ENCODE measurements around the gene TRAF7. TPM values are rescaled to one million over a fixed set of nuclear protein-coding genes. Genes with fewer than 3 reads are reported as not detected.
"Not testable (repeated sequence)": the region's sequence is repeated elsewhere in the genome, so short reads cannot be mapped to it uniquely, and the experiment has no call there.

Gene TRAF7
- total RNA-seq, 2 experiments from 2014 or later, result 70.7 to 93.7 TPM

DNA sequence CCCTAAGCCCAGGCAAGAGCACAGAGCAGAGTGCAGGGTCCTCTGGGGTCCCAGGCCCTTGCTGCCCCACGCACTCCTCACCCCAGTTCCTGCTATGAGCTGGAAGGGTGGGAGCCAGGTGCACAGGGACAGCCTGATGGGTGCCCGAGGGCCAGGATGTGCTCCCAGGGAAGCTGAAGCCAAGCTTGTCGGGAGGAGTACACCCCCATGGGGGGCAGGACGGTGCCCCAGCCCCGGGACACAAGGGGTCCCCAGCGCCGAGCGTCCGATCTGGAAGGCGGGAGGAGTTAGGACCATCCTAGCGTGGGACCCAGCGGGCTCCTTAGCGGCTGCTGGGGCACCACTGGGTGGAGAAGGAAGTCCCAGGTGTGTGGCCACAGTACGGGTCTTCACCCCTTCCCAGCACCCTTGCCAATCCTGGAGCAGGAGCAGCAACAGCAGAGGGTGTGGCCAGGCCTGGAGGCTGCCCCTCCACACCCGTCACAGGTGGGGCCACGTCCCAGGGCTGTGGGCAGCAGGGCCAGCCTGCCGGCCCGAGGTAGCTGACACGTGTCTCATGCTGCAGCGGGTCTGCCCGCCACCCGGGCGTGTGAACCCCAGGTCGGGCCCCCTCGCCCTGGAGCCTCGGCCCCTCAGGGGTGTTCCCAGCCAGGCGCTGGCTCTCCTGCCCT lies 31.7 kb upstream of the TRAF7 start:
- CTCF ChIA-PET, result not testable (repeated sequence)

DNA sequence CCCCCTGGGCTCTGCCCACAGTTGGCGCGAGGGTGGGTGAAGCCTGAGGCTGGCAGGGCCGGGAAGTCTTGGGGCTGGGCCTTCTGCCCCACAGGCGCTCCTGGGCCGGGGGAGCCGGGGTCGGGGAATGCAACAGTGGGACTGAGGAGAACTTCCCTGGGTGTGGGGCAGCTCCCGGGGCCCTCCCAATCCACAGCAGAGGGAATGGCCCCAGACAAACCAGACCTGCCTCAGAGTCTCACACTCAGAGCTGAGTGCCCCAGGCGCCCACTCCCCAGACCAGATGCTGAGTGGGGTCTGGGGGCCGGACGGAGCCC lies 31.2 kb upstream of the TRAF7 start:
- H3K4me3 Mint-ChIP-seq; H3K27ac Mint-ChIP-seq; H3K36me3 Mint-ChIP-seq (ENCODE audit: low read depth); DNase-seq; CTCF ChIA-PET; intact Hi-C loops (cut with DNase I, micrococcal nuclease); ATAC-seq; H3K27me3 Mint-ChIP-seq; H3K9me3 Mint-ChIP-seq (ENCODE audit: low read depth); POLR2A ChIA-PET: not testable (repeated sequence)
- H3K4me1 Mint-ChIP-seq, result peaks cover 19% of the 10 kb centered on the region

More for the DNA sequence above, 31.7 kb upstream of the TRAF7 start:
- H3K4me3 Mint-ChIP-seq; intact Hi-C loops (cut with DNase I, micrococcal nuclease); POLR2A ChIA-PET; H3K27ac Mint-ChIP-seq; DNase-seq; H3K36me3 Mint-ChIP-seq (ENCODE audit: low read depth); H3K9me3 Mint-ChIP-seq (ENCODE audit: low read depth); ATAC-seq; H3K27me3 Mint-ChIP-seq: not testable (repeated sequence)
- H3K4me1 Mint-ChIP-seq, result peaks cover 19% of the 10 kb centered on the region

DNA sequence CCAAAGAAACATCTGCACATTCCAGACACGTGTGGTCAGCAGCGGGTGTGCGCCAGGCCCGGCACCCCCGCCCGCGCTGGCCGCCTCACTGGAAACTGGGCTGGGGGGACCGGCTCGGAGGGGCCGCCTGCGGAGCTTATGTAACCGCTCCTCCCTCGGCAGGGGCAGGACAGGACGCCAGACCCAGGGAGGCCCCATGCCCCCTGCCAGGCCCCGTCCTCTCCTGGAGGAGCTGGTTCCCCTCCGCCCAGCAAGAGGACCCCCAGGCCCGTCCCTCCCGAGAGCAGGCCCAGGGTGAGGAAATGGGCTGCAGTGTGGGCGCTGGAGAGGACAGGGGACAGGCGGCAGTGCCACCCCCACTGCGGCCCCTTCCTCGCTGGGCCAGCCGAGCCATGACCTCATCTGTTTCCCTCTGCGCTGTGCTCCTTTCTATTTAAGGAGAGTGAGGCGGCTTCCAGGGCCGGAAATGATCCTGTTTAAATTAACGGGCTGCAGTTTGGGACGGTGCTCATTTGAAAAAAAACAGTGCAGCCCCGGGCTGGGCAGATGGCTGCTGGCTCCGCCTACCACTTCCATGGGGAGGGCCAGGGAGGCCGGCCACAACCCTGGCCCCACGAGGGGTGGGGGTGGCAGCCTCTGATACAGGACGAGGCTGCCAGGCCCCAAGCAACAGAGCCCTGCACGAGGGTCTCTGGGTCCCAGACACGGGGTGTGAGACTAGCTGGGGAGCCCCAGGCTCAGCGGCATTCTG lies 30.7 kb upstream of the TRAF7 start:
- H3K27me3 Mint-ChIP-seq; intact Hi-C loops (cut with DNase I, micrococcal nuclease); H3K9me3 Mint-ChIP-seq (ENCODE audit: low read depth); CTCF ChIA-PET; DNase-seq; H3K27ac Mint-ChIP-seq; H3K4me3 Mint-ChIP-seq; H3K36me3 Mint-ChIP-seq (ENCODE audit: low read depth); ATAC-seq; POLR2A ChIA-PET: not testable (repeated sequence)
- H3K4me1 Mint-ChIP-seq, result peaks cover 19% of the 10 kb centered on the region

DNA sequence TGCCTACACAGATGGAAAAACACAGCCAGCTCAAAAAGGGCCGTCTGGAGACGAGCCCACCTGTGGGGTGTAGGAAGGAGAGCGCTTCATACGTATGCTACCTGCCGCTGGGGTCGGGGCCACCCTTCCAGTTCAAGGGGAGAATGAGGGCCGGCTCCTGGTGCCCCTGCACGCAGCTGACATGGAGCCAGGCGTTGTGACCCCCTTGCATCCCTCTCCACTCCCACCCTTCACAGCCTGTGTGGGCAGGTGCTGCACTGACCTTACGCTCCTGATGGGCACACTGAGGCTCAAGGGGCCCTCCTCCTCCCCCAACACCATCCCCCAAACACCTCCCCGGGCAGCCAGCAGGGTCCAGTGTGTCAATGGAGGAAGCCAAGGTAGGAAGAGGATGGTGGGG lies 30.0 kb upstream of the TRAF7 start:
- DNase-seq; H3K9me3 Mint-ChIP-seq (ENCODE audit: low read depth); H3K4me3 Mint-ChIP-seq; H3K27ac Mint-ChIP-seq; intact Hi-C loops (cut with DNase I, micrococcal nuclease); ATAC-seq; POLR2A ChIA-PET; H3K27me3 Mint-ChIP-seq; H3K36me3 Mint-ChIP-seq (ENCODE audit: low read depth); CTCF ChIA-PET: not testable (repeated sequence)
- peaks cover 19% of the 10 kb centered on the region for H3K4me1 Mint-ChIP-seq

DNA sequence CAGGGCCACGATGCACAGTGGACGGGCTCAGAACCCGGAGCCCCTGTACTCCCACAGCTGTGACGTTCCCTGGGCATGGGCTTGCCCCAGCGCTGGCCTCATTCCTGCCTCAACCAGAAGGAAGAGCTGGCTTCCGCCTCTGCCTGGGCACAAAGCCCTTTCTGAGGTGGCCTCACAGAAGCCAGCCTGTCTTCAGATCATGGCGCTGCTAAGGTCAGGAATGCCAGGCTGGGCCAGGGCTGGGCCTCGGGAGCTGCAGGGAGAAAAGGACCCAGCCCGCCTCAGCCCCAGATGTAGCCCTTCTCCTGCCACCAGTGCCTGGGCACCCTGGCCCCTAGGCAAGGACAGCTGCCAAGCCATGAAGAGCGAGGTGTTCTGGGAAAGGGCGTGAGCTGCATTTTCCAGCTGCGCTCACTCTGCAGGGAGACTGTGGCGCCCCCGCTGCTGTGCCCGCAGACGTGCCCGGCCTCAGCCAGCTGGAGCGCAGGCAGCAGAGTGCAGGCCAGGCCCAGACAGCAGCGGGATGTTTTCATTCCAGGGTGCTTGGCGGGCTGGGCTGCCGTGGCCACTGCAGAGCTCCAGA lies 29.3 kb upstream of the TRAF7 start:
- CTCF ChIA-PET; H3K27ac Mint-ChIP-seq; intact Hi-C loops (cut with DNase I, micrococcal nuclease); H3K36me3 Mint-ChIP-seq (ENCODE audit: low read depth); POLR2A ChIA-PET; H3K4me3 Mint-ChIP-seq; H3K27me3 Mint-ChIP-seq; ATAC-seq; DNase-seq; H3K9me3 Mint-ChIP-seq (ENCODE audit: low read depth): not testable (repeated sequence)
- H3K4me1 Mint-ChIP-seq, result peaks cover 19% of the 10 kb centered on the region

DNA sequence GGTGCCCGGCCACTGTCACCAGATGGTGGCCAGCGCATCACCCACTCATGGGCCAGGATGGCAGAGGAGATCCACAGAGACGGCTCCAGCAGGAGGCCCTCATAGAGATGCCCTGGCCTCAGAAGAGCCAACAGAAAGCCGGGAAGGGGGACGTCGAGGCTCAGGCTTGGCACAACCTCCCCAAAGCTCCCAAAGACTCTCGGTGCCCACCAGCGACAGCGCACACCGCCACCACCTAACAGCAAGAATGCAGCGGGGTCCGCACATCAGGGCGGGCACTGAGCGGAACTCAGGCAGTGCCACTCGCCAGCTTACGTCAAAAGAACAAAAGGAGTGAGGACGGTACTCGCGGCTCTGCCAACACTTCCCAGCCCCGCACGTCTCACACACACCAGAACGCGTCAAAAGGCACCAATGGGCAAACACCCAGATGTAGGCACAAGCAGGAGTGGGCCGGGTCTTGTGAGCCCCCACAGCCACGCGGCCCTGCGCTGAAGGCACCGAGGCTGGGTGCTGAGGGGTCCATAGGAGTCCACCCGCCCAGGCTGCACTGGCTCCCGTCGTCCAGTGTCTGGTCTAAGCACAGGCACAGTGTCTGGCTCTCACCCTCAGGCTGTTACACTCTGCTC lies 28.5 kb upstream of the TRAF7 start:
- POLR2A ChIA-PET; H3K4me3 Mint-ChIP-seq; H3K36me3 Mint-ChIP-seq (ENCODE audit: low read depth); ATAC-seq; H3K9me3 Mint-ChIP-seq (ENCODE audit: low read depth); DNase-seq; H3K27me3 Mint-ChIP-seq; intact Hi-C loops (cut with DNase I, micrococcal nuclease); H3K27ac Mint-ChIP-seq: not testable (repeated sequence)
- H3K4me1 Mint-ChIP-seq, result peaks cover 19% of the 10 kb centered on the region
- CTCF ChIA-PET, result interaction anchor here (0.7 kb wide), 1 partner anchor 13 kb away, joined by 4 read pairs; no protein-coding TSS in a partner anchor

DNA sequence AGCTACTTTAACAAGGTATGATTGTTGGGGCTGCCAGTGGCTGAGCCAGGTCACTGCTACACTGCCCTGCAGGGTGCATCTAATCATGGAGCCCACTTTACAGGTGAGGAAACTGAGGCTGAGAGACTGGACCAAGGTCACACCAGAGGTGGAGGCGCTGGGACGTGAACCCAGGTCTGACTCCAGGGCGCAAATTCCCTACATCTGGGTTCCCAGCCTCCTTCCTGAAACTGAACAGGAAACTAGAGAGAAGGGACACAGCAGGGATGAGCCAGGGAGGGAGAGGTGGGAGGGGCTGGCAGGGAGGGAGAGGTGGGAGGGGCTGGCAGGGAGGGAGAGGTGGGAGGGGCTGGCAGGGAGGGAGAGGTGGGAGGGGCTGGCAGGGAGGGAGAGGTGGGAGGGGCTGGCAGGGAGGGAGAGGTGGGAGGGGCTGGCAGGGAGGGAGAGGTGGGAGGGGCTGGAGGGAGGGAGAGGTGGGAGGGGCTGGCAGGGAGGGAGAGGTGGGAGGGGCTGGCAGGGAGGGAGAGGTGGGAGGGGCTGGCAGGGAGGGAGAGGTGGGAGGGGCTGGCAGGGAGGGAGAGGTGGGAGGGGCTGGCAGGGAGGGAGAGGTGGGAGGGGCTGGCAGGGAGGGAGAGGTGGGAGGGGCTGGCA lies 27.8 kb upstream of the TRAF7 start:
- POLR2A ChIA-PET; CTCF ChIA-PET; H3K36me3 Mint-ChIP-seq (ENCODE audit: low read depth); H3K27ac Mint-ChIP-seq; ATAC-seq; H3K9me3 Mint-ChIP-seq (ENCODE audit: low read depth); intact Hi-C loops (cut with DNase I, micrococcal nuclease); H3K27me3 Mint-ChIP-seq; H3K4me3 Mint-ChIP-seq: not testable (repeated sequence)
- DNase-seq, result peak; percentile 32
- peaks cover 19% of the 10 kb centered on the region for H3K4me1 Mint-ChIP-seq

DNA sequence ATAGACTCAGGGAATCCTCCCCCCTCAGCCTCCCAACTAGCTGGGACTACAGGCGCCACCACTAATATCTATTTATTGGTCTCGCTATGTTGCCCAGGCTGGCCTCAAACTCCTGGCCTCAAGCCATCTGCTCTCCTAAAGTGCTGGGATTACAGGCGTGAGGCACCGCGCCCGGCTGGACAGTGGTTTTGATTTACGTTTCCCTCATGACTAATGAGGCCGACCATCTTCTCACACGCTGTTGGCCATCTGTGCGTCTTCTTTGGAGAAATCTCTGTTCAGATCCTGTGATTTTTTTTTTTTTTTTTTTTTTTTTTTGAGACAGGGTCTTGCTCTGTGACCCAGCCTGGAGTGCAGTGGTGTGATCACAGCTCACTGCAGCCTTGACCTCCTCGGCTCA lies 26.3 kb upstream of the TRAF7 start:
- H3K27me3 Mint-ChIP-seq; H3K36me3 Mint-ChIP-seq (ENCODE audit: low read depth); intact Hi-C loops (cut with DNase I, micrococcal nuclease); POLR2A ChIA-PET; DNase-seq; CTCF ChIA-PET; H3K9me3 Mint-ChIP-seq (ENCODE audit: low read depth); ATAC-seq; H3K27ac Mint-ChIP-seq: not testable (repeated sequence)
- peaks cover 19% of the 10 kb centered on the region for H3K4me1 Mint-ChIP-seq
- peak overlapping the region; percentile 65 for H3K4me3 Mint-ChIP-seq

DNA sequence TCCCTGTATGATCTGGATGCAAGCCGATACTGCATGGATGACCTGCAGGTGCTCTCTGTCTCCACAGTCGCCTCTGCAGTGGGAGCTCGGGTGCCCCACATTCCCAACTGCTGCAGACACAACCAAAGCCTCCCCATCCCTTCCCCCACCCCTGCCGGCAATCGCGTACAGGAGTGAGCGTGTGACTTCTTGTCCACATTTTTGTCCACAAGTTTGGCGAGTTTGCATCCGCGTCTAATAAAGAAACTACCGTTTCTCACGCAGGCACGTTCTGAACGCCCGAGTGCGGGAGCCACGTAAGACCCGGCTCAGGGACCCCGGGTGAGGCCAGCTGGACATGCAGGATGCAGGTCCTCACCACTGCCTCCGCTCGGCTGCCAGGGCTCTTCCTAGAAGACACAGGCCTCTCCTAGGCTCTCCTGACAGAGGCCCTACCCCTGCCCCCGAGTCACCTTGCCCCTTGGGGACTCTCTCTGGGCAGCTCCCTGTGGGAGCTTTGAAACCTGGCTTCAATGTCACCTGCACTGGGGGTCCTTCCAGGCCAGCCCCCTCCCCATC lies 25.6 kb upstream of the TRAF7 start:
- CTCF ChIA-PET, ATAC-seq, H3K4me3 Mint-ChIP-seq: not testable (repeated sequence)

DNA sequence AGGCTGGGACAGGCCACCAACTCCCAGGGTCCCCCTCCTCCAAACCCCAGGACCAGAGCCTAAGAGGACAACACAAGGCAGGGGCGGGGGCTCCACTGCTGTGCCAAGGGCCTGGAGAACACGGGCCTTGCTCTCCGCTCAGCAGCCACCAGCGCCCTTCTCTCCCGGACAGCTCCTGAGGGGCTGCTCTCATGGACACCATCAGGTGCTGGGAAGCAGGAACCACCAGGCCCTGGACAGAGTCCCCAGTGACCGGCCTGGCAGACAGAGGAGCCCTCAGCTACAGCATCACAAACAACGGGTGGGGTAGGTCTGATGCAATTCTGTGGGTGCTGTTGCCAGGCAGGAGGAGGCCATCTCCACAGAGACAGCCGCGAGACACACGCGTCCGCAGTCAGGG lies 21.8 kb upstream of the TRAF7 start:
- H3K27ac Mint-ChIP-seq; H3K9me3 Mint-ChIP-seq (ENCODE audit: low read depth); POLR2A ChIA-PET; H3K27me3 Mint-ChIP-seq; H3K36me3 Mint-ChIP-seq (ENCODE audit: low read depth); H3K4me3 Mint-ChIP-seq; DNase-seq; H3K4me1 Mint-ChIP-seq; CTCF ChIA-PET; intact Hi-C loops (cut with DNase I, micrococcal nuclease); ATAC-seq: not testable (repeated sequence)

More for the DNA sequence above, 25.6 kb upstream of the TRAF7 start:
- H3K27ac Mint-ChIP-seq; POLR2A ChIA-PET; H3K27me3 Mint-ChIP-seq; intact Hi-C loops (cut with DNase I, micrococcal nuclease); H3K9me3 Mint-ChIP-seq (ENCODE audit: low read depth); H3K36me3 Mint-ChIP-seq (ENCODE audit: low read depth); DNase-seq: not testable (repeated sequence)
- H3K4me1 Mint-ChIP-seq, result peaks cover 19% of the 10 kb centered on the region

DNA sequence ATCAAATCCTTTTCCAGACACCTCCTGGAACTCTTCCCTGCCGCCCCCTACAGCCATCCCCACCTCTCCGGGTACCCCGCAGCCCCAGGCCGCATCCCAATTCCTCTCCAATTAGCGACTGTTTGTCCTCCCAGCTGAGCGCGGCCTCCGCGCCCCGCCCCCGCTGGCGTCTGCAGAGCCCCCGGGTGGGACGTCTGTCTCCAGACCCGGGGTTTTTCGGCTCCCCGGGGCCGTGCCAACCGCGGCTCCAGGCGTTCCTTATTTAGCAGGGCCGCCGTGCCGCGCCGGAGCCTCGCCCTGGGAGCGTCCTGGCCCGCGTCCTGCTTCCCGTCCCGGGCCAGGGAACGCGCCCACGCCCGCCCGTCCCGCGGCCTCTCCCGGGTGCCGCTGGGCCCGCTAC lies 20.5 kb upstream of the TRAF7 start:
- intact Hi-C loops (cut with DNase I, micrococcal nuclease), result loop anchor here in 1 of 2 experiments (5.0 kb wide), 1 partner anchor 193 kb away; the partner anchor contains the start of gene MSRB1
- DNase-seq, result peak; percentile 43

More for the DNA sequence above, 20.5 kb upstream of the TRAF7 start:
- H3K27ac Mint-ChIP-seq; POLR2A ChIA-PET; H3K4me1 Mint-ChIP-seq; H3K9me3 Mint-ChIP-seq (ENCODE audit: low read depth); H3K36me3 Mint-ChIP-seq (ENCODE audit: low read depth); H3K27me3 Mint-ChIP-seq; ATAC-seq; CTCF ChIA-PET: not testable (repeated sequence)
- H3K4me3 Mint-ChIP-seq, result peak overlapping the region; percentile 76
